Measurements from ENCODE around the gene SRPRB.

The SRPRB gene

DNA sequence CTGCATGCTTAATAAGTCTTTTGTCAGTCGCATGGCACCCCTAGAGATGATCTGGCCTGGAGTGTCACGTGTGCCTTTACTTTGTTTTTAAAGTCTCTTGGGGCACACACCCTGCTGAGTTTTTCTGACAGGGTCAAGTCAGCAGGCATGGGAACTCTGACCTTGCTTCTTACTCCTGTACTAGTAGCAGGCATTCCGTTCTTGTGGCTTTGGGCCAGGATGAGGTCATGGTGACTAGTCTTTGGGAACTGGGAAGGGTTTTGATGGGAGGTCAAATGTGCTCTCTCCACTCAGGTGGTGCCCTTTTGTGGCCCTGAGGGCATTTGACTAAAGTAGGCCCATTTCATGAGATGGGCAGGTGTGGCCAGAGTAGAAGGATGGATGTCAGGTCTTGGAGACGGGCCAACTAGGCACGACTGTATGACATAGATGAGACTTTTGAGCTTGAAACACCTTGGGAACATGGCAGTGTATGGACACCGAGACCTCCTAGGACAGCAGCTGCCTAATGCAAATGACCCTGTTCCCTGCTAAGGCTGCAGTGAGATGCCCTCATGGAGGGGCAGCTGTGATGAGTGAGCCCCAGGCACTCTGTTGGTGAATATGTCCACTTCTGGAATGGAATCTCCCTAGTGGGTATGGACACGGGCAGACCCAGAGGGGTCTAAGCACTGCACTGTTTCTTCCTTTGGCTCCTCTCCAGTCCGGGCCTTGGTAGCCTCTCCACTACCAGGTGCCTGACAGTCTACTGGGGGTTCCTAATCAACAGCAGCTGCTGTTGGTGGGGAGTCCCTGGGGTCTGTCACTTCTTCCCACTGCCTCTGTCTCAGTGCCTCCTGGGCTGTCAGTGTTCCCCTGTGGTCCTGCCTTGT is 16.4 kb downstream of the SRPRB start:
- Histone ChIP-seq H3K9ac (ENCODE audit: low read length) (no peak overlapping the region), H3K36me3 (ENCODE audit: control insufficient read depth, insufficient read depth, low read length) (no peaks in the 10 kb centered on the region), H3K27me3 (ENCODE audit: control insufficient read depth, insufficient read depth, low read length) (no peaks in the 10 kb centered on the region), H3K4me3 (ENCODE audit: low read length) (no peak overlapping the region), H3K4me1 (ENCODE audit: control insufficient read depth, insufficient read depth, low read length) (no peaks in the 10 kb centered on the region), H3K9me3 (ENCODE audit: control insufficient read depth, low read length) (no peaks in the 10 kb centered on the region)

DNA sequence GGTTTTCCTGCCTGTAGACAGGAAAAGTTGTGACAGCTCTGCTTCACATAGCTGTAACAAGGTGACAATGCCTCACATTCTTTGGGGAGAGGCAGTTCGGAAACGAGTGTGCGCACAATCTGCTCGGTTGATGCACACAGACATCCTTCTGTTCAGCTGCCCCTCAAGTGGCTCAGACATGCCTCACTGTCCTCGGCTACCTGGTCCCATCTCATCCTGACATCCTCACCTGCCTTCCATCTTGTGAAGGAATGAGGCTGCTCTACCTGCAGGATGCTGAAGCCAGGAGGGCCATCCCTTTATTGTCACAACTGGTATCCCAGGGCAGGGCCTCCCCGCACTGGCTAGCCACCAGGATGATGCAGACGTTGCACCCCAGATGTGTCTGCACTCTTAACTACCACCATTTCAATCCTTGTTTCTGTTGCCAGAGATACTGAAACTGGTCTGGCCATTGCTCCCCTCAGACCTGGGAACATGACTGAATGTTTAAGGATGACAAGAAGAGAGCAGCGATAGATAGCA is 19.4 kb downstream of the SRPRB start:
- no peaks in the 10 kb centered on the region for H3K4me1 ChIP-seq (ENCODE audit: control insufficient read depth, insufficient read depth, low read length)
- no peak overlapping the region for H3K4me3 ChIP-seq (ENCODE audit: low read length)
- H3K9ac ChIP-seq (ENCODE audit: low read length) = no peak overlapping the region
- no peaks in the 10 kb centered on the region for H3K9me3 ChIP-seq (ENCODE audit: control insufficient read depth, low read length)
- no peaks in the 10 kb centered on the region for H3K27me3 ChIP-seq (ENCODE audit: control insufficient read depth, insufficient read depth, low read length)
- H3K36me3 ChIP-seq (ENCODE audit: control insufficient read depth, insufficient read depth, low read length) = no peaks in the 10 kb centered on the region

DNA sequence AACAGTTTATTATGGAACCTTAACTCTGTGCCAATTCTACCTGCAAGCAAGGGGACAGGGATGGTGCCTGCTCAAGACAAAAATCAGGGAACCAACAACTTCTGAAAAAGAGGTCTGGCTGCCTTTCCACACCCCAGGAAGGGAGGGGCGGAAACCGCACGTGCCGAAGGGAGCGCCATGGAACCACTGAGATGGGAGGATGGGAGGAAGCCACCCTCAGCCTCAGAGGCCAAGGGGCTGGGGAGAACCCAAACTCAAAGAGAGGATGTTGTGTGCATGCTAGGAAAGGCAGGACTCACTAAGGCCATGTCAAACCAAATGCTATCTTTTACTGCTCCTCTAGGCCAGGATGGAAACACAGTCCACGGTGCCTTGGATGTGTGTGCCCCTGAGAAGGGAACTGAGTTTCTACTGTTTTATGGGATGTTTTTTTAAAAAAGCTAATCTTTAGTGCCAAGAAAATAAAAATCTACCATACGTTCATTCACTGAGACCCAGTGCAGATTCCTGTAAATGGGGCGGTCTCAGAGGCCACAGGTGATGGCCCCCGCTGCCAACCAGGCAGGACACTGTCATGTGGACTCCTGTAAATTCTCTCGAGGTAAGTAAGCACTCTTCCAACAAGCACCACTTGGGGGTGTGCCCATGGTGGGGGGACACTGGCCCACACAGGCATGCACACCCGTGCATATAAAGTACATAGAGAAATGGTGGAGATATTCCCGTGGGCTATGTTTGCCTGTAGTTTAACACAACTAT is 20.5 kb downstream of the SRPRB start:
- Histone ChIP-seq H3K27me3 (ENCODE audit: control insufficient read depth, insufficient read depth, low read length) (no peaks in the 10 kb centered on the region), H3K9me3 (ENCODE audit: control insufficient read depth, low read length) (no peaks in the 10 kb centered on the region), H3K36me3 (ENCODE audit: control insufficient read depth, insufficient read depth, low read length) (no peaks in the 10 kb centered on the region), H3K4me3 (ENCODE audit: low read length) (no peak overlapping the region), H3K4me1 (ENCODE audit: control insufficient read depth, insufficient read depth, low read length) (no peaks in the 10 kb centered on the region), H3K9ac (ENCODE audit: low read length) (no peak overlapping the region)

DNA sequence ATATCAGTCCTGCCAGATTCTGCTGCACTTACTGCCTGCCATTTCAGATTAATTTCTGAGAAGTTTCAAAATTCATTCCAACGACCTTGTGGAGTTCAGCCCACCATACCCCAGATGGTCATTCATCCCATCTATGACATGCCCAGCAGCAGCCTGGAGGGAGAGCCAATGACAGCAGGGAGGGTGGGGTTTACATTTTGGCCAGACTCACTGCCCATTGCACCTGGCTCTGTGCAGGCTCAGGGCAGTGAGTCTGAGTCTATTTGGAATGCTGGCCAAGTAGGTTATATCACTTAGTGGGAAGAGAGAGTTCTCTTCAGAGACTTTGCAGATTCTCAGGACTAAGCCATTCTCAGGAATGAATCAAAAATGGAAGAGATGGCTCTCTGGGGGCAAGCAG is 21.5 kb downstream of the SRPRB start:
- H3K4me3 ChIP-seq (ENCODE audit: low read length) = no peak overlapping the region
- no peaks in the 10 kb centered on the region for H3K9me3 ChIP-seq (ENCODE audit: control insufficient read depth, low read length)
- no peak overlapping the region for H3K9ac ChIP-seq (ENCODE audit: low read length)
- no peaks in the 10 kb centered on the region for H3K27me3 ChIP-seq (ENCODE audit: control insufficient read depth, insufficient read depth, low read length)
- H3K4me1 ChIP-seq (ENCODE audit: control insufficient read depth, insufficient read depth, low read length) = no peaks in the 10 kb centered on the region
- H3K36me3 ChIP-seq (ENCODE audit: control insufficient read depth, insufficient read depth, low read length) = no peaks in the 10 kb centered on the region

DNA sequence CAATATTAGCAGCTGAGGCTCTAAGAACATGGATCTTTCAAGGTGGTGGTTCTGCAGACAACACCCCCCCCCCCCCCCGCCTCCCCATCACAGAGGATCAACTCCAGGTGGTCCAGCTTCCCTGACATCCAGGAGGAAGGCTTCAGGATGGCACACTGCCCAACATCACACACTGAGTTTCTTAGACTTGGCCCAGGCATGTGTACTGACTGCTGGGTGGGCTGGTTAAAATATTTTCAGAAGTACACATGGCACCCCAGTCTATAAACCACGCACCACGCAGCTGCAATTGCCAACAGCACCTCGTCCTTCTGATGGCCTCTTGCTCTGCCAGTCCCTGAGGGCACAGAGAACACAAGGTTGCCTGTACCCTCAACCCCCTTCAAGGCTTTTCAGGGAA is 22.1 kb downstream of the SRPRB start:
- Histone ChIP-seq H3K36me3 (ENCODE audit: control insufficient read depth, insufficient read depth, low read length) (no peaks in the 10 kb centered on the region), H3K9ac (ENCODE audit: low read length) (no peak overlapping the region), H3K4me3 (ENCODE audit: low read length) (no peak overlapping the region), H3K9me3 (ENCODE audit: control insufficient read depth, low read length) (no peaks in the 10 kb centered on the region), H3K27me3 (ENCODE audit: control insufficient read depth, insufficient read depth, low read length) (no peaks in the 10 kb centered on the region), H3K4me1 (ENCODE audit: control insufficient read depth, insufficient read depth, low read length) (no peaks in the 10 kb centered on the region)

DNA sequence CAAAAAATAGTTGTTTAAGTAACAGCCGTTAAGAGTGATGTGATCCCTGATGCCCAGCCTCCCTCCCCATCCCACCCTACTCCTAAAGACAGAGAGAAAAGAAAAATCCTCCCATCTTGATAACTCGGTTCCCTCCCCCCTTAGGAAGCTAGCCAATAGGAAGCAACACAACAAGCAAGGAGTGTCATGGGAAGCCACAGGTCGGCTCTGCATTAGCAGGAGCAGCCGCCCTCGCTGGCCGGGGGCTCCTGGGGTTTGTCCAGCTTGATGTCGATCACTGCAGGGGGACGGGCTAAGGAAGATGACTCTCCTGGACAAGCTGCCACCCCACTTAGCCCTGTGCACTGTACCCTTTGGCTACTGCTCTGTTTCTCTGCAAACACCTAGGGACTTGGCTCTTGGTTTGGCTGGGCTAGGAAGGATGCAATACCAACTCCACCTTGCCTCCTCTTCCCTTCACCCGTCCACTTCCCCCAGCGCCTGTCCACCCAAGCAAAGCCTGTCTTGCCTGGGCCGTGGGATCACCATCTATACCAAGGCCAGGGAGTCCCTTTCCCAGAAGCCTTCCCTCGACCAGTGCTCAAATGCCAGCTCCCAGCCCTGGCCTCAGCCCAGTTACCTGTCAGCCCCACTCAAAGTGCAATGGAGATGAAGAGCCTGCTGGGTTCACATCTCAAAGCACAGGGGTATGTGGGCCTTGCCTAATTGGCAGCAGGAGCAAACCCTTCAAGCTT is 23.1 kb downstream of the SRPRB start:
- H3K9ac ChIP-seq (ENCODE audit: low read length) = no peak overlapping the region
- H3K36me3 ChIP-seq (ENCODE audit: control insufficient read depth, insufficient read depth, low read length) = no peaks in the 10 kb centered on the region
- H3K9me3 ChIP-seq (ENCODE audit: control insufficient read depth, low read length) = no peaks in the 10 kb centered on the region
- no peak overlapping the region for H3K4me3 ChIP-seq (ENCODE audit: low read length)
- no peaks in the 10 kb centered on the region for H3K27me3 ChIP-seq (ENCODE audit: control insufficient read depth, insufficient read depth, low read length)
- no peaks in the 10 kb centered on the region for H3K4me1 ChIP-seq (ENCODE audit: control insufficient read depth, insufficient read depth, low read length)

DNA sequence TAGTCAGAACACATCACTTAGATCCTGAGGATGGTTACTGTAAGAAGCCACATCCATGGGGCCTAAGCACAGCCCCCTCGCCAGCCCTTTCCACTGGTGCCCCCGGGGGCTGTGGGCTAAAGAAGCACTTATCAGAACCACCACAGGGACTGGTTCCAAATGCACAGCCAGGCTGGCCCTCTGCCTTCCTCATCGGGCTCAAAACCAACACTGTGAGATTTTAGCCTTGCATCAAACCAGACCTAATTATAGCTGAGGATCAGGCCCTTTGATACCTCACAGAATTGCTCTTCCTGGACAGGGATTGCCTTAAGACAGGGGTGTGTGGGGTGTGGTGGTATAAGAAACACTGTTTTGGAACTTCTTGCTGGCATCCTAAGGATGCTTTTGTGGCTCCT is 23.7 kb downstream of the SRPRB start:
- Histone ChIP-seq H3K36me3 (ENCODE audit: control insufficient read depth, insufficient read depth, low read length) (no peaks in the 10 kb centered on the region), H3K4me1 (ENCODE audit: control insufficient read depth, insufficient read depth, low read length) (no peaks in the 10 kb centered on the region), H3K9ac (ENCODE audit: low read length) (no peak overlapping the region), H3K4me3 (ENCODE audit: low read length) (no peak overlapping the region), H3K9me3 (ENCODE audit: control insufficient read depth, low read length) (no peaks in the 10 kb centered on the region), H3K27me3 (ENCODE audit: control insufficient read depth, insufficient read depth, low read length) (no peaks in the 10 kb centered on the region)

DNA sequence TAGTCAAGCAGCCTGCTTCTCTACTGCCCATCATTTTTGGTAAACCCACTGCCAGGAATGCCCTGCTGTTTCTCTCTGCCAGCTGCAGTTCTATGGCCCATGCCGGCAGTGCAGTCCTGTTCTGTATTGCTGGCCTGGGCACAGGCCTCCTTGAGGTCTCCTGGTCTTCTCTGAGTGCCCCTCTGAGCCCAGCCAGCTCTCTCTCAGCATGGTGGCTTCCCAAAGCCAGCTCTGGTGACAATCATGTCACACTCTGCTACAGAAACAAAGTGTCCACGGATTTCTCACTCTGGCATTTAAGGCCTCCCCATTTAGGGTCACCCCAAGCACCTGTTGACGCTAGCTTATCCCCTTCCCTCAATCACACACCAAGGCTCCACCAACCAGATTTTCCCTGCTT is 24.5 kb downstream of the SRPRB start:
- H3K4me1 ChIP-seq (ENCODE audit: control insufficient read depth, insufficient read depth, low read length) = no peaks in the 10 kb centered on the region
- no peak overlapping the region for H3K9ac ChIP-seq (ENCODE audit: low read length)
- no peaks in the 10 kb centered on the region for H3K9me3 ChIP-seq (ENCODE audit: control insufficient read depth, low read length)
- H3K27me3 ChIP-seq (ENCODE audit: control insufficient read depth, insufficient read depth, low read length) = no peaks in the 10 kb centered on the region
- H3K4me3 ChIP-seq (ENCODE audit: low read length) = no peak overlapping the region
- no peaks in the 10 kb centered on the region for H3K36me3 ChIP-seq (ENCODE audit: control insufficient read depth, insufficient read depth, low read length)

DNA sequence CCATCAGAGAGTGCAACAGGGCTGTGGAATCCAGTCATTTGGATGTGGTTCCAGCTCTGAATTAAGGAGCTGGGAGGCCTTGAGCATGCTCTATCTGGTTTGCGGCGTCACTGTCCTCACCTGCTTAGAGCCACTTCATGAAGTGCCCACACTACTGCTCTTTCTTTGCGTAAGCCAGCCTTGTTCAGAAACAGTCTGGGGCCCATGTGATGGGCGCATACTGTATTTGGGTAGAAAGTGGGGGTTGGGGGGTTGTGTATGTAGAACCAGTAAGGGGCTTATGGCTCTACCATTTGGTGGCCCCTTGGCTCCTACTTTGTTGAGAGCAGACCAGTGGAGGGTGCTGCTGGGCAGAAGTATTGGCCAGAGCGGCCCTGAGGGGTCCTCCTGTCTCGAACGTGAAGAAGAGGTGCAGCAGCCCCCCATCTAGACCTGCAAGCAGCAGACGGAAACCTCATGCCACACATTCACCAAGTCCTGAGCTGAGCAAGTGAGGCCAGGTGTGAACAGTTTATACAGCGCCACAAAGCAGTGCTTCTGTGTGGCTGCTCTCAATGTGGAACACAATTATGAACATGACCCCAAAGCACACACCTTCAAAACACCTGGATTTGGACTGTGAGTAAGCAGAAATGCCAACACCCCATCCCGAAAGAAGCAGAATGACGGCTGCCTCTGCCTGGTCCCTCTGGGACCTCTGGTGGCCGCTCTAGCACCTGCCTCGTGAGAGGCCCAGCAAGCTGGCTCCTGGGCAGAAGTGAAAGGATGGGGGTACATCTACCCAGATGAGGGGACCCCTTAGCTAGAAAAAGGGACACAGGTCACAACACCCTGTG is 26.6 kb downstream of the SRPRB start:
- Histone ChIP-seq H3K9ac (ENCODE audit: low read length) (no peak overlapping the region), H3K27me3 (ENCODE audit: control insufficient read depth, insufficient read depth, low read length) (no peaks in the 10 kb centered on the region), H3K4me3 (ENCODE audit: low read length) (no peak overlapping the region), H3K36me3 (ENCODE audit: control insufficient read depth, insufficient read depth, low read length) (no peaks in the 10 kb centered on the region), H3K9me3 (ENCODE audit: control insufficient read depth, low read length) (no peaks in the 10 kb centered on the region), H3K4me1 (ENCODE audit: control insufficient read depth, insufficient read depth, low read length) (no peaks in the 10 kb centered on the region)

DNA sequence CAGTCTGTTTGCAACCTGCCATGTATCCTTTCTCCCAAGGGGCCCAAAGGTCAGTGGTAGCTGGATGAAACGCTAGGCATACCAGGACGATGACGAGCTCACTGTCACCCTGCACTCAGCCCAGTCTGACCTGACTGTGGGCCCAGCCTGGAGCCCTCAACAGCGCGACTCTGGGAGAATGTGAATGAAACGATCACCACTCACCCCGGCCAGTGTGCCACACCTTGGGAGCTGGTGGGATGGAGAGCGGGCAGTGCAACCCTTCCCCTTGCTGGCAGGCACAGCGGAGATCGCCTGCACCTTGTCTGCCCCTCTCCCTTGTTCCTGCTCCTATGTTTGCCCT is 27.2 kb downstream of the SRPRB start:
- Histone ChIP-seq H3K4me3 (ENCODE audit: low read length) (no peak overlapping the region), H3K27me3 (ENCODE audit: control insufficient read depth, insufficient read depth, low read length) (no peaks in the 10 kb centered on the region), H3K4me1 (ENCODE audit: control insufficient read depth, insufficient read depth, low read length) (no peaks in the 10 kb centered on the region), H3K9ac (ENCODE audit: low read length) (no peak overlapping the region), H3K9me3 (ENCODE audit: control insufficient read depth, low read length) (no peaks in the 10 kb centered on the region), H3K36me3 (ENCODE audit: control insufficient read depth, insufficient read depth, low read length) (no peaks in the 10 kb centered on the region)

DNA sequence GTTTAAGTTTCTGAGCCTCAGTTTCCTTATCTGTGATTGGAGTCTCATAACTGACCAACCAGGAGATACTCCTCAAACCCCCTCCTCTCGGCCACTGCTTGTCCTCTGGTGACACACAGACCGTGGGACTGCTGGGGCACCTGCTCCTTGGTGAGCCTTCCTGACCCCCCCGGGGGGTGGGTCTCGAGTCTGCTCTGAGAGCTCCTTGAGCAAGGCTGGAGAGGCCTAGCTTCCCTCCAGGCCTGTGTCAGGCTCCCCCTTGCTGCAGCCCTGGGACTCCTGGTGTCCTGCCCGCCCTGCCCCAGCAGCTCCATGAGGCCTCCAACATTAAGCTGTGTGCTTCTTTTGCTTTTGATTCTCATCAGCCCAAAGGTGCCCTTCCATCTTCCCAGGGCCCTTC is 27.7 kb downstream of the SRPRB start:
- no peak overlapping the region for H3K4me3 ChIP-seq (ENCODE audit: low read length)
- H3K27me3 ChIP-seq (ENCODE audit: control insufficient read depth, insufficient read depth, low read length) = no peaks in the 10 kb centered on the region
- no peaks in the 10 kb centered on the region for H3K9me3 ChIP-seq (ENCODE audit: control insufficient read depth, low read length)
- H3K9ac ChIP-seq (ENCODE audit: low read length) = no peak overlapping the region
- no peaks in the 10 kb centered on the region for H3K4me1 ChIP-seq (ENCODE audit: control insufficient read depth, insufficient read depth, low read length)
- H3K36me3 ChIP-seq (ENCODE audit: control insufficient read depth, insufficient read depth, low read length) = no peaks in the 10 kb centered on the region
